Right atrium auricular region (tissue), 2 donors: ENCODE results near the gene MATN1. TPM values are rescaled to one million over a fixed set of nuclear protein-coding genes. Genes with fewer than 3 reads are reported as not detected.

Experiments used
- DNase-seq: peaks from one replicate; pipeline ENCODE4 v3.0.0-alpha.2; 2019; ENCODE audit warnings: low spot score
- H3K27ac ChIP-seq, 2 donors: fragments of 200-600 bp; sonication (generic); 1 replicate in 1 of 2; 2 replicates in 1 of 2; pipeline ENCODE4 v1.5.1; 2016 to 2019
- H3K27me3 ChIP-seq, 2 donors: fragments of 200-600 bp; sonication (generic); one replicate each; pipeline versions ENCODE4 v1.5.1 to v1.6.0; 2017 to 2019
- H3K36me3 ChIP-seq: fragments of 200-600 bp; sonication (generic); one replicate; pipeline ENCODE4 v1.5.1; 2016
- H3K4me1 ChIP-seq, 2 donors: fragments of 200-600 bp; sonication (generic); one replicate each; pipeline versions ENCODE4 v1.5.1 to v1.6.0; 2017 to 2019
- H3K4me3 ChIP-seq, 2 donors: fragments of 200-600 bp; sonication (generic); 1 replicate in 1 of 2; 2 replicates in 1 of 2; pipeline ENCODE4 v1.5.1; 2017 to 2019; ENCODE audit warnings: mild to moderate bottlenecking in 1 of 2, moderate library complexity in 1 of 2
- H3K9me3 ChIP-seq, 2 donors: fragments of 200-600 bp; sonication (generic); one replicate each; pipeline ENCODE4 v1.5.1; 2019
- total RNA-seq, 2 donors: library from RNA; depleted of rRNA; stranded (reverse); fragments of >200 nt; gene quantifications; one replicate each; pipeline ENCODE4 v1.1.0, GENCODE V29; 2016
- TF ChIP-seq, protein P1 (sequence below), 2 donors: fragments of 200-600 bp; sonication (generic); IDR thresholded peaks; one replicate each; pipeline ENCODE4 v1.5.1; 2019; ENCODE audit warnings: antibody characterized with exemption in 2 of 2

MATN1 gene
- total RNA-seq, 2 donors from 2014 or later = not detected

DNA sequence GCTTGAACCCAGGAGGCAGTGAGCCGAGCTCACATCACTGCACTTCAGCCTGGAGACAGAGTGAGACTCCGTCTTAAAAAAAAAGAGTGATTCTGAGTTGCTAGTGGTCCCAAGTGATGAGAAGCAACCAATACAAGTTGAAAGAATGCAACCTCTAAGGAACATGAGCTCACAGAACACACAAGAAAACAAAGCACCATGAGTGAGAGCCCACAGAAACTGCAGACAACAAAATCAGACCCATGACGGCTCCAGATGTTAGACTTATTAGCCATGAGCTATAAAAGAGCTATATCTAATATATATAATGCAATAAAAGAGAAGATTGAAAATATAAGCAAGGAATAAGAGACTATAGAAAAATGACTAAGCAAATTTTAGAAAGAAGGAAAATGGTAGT, 50.0 kb downstream of the MATN1 start:
- TF ChIP-seq, protein P1, sequence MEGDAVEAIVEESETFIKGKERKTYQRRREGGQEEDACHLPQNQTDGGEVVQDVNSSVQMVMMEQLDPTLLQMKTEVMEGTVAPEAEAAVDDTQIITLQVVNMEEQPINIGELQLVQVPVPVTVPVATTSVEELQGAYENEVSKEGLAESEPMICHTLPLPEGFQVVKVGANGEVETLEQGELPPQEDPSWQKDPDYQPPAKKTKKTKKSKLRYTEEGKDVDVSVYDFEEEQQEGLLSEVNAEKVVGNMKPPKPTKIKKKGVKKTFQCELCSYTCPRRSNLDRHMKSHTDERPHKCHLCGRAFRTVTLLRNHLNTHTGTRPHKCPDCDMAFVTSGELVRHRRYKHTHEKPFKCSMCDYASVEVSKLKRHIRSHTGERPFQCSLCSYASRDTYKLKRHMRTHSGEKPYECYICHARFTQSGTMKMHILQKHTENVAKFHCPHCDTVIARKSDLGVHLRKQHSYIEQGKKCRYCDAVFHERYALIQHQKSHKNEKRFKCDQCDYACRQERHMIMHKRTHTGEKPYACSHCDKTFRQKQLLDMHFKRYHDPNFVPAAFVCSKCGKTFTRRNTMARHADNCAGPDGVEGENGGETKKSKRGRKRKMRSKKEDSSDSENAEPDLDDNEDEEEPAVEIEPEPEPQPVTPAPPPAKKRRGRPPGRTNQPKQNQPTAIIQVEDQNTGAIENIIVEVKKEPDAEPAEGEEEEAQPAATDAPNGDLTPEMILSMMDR (IDR thresholded peaks at IDR 0.05) = no peak
- Histone ChIP-seq H3K27me3 (no peaks in the 10 kb centered on the region), H3K36me3 (no peaks in the 10 kb centered on the region)

DNA sequence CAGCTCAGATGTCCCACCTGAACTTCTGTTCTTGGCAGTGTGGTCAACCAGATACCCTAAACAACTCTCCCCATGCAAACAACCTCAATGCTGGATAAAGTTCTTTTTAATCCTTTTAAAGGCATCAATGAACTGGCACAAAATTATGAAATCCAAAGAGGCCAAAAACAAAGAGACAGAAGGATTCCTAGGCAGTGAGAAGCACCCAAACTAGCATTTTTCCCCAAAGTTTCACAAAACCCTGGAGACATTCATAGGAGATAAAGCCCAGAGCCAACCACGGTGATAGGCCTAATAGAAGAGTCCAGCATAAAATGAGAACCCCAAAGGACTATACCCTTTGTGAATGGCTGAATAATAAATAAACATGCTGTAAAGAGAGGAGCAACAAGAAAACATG, 50.7 kb downstream of the MATN1 start:
- no peak overlapping the region for H3K27ac ChIP-seq
- H3K27me3 ChIP-seq = no peaks in the 10 kb centered on the region
- TF ChIP-seq, protein P1 (IDR thresholded peaks at IDR 0.05) = no peak
- no peak for DNase-seq
- H3K36me3 ChIP-seq = no peaks in the 10 kb centered on the region
- no peaks in the 10 kb centered on the region for H3K4me1 ChIP-seq
- no peak overlapping the region for H3K4me3 ChIP-seq
- peaks cover 0 to 15% of the 10 kb centered on the region in 2 donors for H3K9me3 ChIP-seq

More for the DNA sequence above, 50.0 kb downstream of the MATN1 start:
- Histone ChIP-seq H3K4me1 (no peaks in the 10 kb centered on the region), H3K27ac (no peak overlapping the region), H3K4me3 (no peak overlapping the region), H3K9me3 (peaks cover 0 to 15% of the 10 kb centered on the region in 2 donors)
- DNase-seq = no peak

DNA sequence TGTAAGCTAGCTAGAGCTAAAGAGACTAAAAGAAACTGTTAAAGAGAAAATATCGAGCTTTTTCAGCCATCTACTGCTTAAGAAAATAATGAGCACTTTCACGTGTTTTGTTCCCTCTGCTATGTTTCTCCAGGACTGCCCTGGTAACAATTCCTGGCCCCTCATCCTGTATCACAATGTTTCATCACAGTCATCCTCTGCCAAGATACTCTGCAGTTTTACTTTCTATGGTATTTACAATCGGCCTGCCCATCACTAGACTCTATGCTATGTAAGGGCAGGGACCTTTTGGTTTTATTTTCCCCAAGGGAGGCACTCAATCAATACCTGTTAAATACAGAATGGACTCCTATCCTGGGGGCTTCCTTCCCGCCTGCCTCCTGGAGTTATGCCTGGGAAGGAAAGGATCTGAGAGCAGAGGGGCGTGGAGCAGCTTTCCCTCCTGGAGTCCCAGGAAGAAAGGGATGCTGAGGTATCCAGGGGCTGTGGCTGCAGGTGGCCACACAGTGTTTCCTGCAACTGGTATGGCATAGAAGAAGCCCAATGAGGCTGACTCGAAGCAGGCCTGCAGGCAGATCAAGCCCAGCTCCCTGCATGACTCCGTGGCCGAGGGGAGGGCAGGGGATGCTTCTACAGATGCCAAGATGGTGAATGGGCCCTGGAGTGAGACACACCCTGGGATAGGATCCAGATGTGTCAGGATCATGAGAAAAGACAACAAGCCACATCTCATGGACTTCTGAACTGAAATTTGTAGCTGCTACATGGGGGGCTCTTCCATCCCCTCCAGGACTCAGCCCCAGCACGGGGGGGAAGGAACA, 52.9 kb downstream of the MATN1 start:
- TF ChIP-seq, protein P1 (IDR thresholded peaks at IDR 0.05) = no peak
- no peak overlapping the region for H3K27ac ChIP-seq
- no peaks in the 10 kb centered on the region for H3K4me1 ChIP-seq
- H3K4me3 ChIP-seq = no peak overlapping the region
- no peak for DNase-seq
- no peaks in the 10 kb centered on the region for H3K36me3 ChIP-seq
- H3K9me3 ChIP-seq = peaks cover 0 to 8% of the 10 kb centered on the region in 2 donors
- H3K27me3 ChIP-seq = no peaks in the 10 kb centered on the region

DNA sequence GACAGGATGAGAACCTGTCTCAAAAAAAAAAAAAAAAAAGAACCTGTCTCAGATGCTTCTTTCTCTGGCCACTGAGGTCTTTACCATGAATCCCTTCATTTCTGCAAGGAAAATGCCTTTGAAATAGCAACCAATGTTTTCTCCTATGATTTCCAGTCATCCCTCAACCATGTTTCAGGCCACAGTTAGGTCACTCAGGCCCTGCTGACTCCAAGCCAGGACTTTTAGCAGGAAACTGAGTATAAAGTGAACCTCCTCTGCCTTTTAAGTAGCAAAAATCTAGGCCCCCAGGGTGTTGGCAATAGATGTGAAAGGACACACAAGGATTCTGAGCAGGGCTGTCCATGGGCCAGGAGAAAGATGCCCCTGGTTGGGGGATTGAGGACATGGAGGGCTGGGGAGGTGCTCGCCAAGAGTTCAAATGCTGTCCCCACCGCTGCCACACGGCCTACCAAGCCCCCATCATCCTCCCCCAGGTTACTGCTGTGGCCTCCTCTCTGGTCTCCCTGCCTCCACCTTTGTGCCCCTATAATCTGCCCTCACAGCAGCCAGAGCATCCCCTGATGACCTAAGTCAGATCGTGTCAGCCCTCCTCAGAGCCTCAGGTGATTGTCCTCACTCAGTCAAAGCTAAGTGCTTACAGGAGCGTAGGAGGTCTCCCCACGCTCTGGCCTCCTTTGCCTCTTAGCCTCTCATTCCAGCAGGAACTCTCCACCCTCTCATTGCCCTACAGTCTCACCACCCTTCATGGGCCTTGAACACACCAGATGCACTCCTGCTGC, 54.6 kb downstream of the MATN1 start:
- H3K36me3 ChIP-seq = no peaks in the 10 kb centered on the region
- no peaks in the 10 kb centered on the region for H3K4me1 ChIP-seq
- H3K27ac ChIP-seq = no peak overlapping the region
- TF ChIP-seq, protein P1 (IDR thresholded peaks at IDR 0.05) = no peak
- H3K27me3 ChIP-seq = no peaks in the 10 kb centered on the region
- H3K9me3 ChIP-seq = peaks cover 0 to 5% of the 10 kb centered on the region in 2 donors
- H3K4me3 ChIP-seq = no peak overlapping the region
- no peak for DNase-seq

DNA sequence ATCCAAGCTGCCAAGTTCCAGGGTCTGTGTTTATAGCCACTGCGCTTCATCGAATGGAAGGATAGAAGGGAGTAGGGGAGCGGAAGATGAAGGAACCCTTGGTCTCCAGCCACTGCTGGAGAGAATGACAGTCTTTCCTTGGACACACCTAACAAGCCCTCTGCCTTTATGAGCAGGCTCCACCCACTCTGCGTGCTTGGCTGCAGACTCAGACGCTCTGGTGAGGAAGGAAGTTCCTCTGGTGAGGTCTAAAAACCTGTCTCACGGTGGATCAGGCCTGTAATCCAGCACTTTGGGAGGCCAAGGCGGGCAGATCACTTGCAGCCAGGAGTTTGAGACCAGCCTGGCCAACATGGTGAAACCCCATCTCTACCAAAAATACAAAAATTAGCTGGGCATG, 55.4 kb downstream of the MATN1 start:
- Histone ChIP-seq H3K4me3 (no peak overlapping the region), H3K27ac (no peak overlapping the region), H3K36me3 (no peaks in the 10 kb centered on the region), H3K9me3 (no peaks in the 10 kb centered on the region), H3K4me1 (no peaks in the 10 kb centered on the region), H3K27me3 (no peaks in the 10 kb centered on the region)
- no peak for DNase-seq
- TF ChIP-seq, protein P1 (IDR thresholded peaks at IDR 0.05) = no peak
